HG03135 (cell line): ENCODE data around the gene DNASE1.

ENCODE experiments used
- ATAC-seq: cut with Tn5 transposase; IDR thresholded peaks from one replicate; pipeline ENCODE4 v1.9.1; 2021; ENCODE audit warnings: mild to moderate bottlenecking, moderate library complexity; ENCODE audit not compliant: unreplicated experiment

Gene DNASE1

DNA sequence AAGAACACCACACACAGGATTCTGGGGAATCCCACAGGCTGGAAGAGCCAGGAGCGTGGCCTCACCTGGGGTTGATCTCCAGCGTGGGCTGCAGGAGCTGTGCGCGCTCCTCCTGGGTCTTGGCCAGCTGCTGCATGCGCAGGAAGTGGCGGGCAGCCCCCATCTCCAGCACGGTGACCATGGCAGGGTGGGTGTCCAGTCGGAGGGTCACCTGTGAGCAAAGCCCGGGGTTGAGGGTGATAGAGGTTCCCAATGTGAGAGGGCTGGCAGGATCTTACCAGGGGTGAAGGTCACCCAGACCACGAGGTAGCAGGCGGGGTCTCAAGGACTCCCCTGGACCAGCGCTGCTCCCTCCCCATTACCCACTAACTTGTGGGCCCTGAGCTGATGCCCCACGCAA is 7.4 kb downstream of the DNASE1 start:
- ATAC-seq: no peak

DNA sequence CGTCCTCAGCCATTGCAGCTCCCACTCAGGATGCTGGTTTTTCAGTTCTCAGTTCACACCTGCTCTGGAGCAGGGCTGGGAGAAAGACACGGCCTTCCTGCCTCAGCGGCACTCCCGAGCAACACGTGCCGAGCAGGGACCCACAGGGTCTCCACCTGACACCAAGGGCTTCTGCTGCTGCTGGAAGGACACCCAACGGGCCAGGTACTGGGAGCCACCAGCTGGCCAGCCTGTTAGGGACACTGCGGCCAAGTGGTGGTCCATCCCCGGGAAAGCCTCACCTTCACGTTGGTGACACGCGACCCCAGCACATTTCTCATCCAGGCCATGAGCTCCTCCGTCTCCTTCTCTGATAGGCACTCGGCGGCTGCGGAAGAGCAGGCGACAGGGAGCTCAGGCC is 8.1 kb downstream of the DNASE1 start:
- no peak for ATAC-seq

DNA sequence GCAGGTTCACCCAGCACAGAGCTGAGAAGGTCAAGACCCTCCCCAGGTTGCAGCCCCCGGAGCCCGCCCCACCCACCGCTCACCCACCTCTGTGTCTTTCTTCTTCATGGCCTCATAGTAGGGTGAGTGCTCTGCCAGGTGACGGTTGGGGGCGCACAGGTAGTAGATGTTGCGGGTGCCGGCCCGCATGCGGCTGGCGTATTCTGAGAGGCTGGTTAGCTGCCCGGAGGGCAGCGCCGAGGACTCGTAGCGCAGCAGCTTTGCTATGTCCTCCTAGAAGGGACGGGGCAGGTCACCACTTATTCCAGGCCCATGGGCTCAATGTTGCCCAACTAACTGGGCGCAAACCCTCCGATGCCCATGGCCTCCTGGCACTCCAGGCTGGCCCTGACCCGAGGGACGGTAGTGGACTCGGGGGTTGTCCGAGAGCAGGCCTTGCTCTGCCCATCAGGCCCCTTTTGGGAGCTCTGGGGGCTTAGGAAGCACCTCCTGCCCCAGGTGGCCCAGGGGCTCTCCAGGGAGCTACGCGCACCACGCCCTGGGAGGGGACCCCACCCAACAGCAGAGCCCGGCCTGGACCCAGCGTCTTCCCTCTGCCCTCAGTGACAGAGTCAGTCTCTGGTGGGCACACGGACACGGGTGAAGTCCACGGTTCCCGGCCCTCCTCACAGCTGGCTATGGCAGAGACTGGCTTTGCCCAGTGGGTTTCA is 9.9 kb downstream of the DNASE1 start:
- ATAC-seq: no peak

DNA sequence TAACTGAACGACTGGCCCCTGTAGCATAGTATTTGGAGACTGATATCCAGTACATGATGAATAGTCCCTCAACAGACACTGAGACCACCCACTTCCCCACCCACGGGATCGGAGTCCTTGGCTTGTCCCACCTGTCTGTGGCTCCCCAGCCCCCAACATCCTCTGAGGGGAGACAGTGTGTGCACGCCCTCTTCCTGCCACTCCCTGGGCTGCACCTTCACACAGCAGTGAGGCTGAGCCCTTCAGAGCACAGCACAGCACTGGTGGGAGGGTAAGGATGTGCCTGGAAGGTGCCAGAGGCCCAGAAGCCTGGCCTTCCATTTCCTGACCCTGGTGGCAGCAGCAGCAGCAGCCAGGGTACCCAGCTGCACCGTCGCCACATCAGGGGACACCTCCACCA is 11.0 kb downstream of the DNASE1 start:
- ATAC-seq: no peak

DNA sequence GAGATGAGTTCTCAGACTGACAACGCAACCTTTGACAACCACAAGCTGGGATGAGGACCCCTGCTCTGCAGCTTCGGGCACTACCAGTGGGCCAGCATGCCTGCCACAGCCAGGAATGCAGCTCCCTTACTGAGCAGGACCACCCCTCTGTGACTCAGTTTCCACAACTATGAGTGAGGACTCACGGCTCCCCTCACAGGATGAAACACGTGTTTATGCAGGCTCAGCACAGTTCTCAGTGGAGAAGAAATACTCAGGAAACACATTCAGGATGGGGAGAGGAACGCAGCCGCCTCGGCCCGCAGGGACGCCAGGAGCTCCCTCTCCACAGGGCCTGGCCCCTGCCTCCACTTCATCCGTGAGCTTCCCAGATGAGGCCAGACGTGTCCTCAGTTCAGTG is 14.1 kb downstream of the DNASE1 start:
- ATAC-seq: no peak

DNA sequence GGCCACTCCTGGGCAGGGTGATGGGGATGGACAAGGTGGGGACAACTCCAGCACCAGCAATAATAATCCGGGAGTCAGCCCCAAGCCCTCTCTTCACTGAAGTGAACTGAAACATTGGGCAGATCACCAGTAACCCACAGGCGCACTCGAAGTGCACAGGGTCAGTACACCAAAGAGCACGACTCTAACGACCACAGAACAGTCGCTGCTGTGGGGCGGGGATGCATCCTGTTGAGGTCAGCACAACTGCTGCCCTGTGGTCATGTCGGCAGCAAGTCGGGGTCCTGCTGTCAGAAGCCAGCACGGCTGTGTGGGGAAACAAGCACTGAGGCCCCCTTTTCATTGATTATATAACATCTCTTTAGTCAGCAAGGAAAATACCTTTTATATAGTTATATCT is 14.6 kb downstream of the DNASE1 start:
- no peak for ATAC-seq

DNA sequence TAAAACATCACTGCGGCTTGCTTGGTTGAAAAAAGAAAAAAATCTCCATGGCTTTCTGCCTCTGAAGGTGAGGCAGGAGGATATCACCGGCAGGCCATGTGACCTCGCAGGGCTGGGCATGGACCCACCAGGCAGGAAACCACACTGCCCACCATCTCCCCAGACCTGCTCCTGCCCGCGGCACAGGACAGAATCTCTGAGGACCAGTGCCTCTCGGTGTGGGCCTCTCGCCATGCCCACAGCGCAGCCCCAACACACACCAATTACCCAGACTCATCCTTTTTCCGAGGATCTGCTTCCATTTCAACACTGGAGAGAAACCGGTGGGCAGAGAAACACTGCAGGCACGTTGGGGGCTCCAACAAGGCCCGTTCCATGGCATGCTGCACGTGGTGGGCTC is 16.2 kb downstream of the DNASE1 start:
- no peak for ATAC-seq

DNA sequence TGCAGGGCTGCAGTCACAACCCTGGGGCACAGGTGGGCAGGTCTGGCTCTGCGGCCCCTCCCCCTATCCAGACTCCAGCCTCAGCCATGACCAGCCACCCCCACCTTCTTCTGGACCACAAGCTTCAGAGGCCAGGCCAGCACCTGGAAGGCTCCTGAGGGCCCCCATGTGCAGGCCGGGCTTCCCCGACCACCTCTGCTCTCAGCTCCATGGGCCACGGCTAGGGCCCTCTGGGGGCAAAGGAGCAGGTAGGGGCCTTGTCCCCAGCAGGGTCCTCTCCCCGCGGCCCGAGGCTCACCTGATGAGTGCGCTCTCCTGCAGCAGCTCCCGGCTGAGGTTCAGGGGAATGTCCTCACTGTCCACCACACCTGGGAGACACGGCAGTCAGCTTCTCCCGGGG is 16.9 kb downstream of the DNASE1 start:
- ATAC-seq: no peak

DNA sequence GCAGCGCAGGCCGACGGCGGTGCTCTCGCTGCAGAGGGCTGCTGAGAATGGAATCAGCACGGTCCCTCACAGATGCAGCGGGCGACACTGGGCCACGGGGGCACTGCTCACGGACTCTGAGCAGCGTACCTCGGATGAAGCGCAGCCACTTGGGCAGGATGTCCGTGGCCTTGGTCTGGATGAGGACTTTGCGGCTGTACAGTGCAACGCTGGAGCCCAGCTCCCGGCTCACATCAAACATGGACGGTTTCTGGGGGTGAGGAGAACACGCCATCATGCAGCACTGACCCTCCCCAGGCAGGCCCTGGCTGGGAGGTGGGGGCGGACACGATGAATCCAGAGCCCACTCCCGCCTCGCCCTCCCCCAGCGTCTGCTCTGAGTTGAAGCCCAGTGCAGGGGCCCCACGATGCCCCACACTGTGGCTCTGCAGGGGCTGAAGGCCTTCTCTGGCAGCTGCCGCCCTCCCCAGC is 18.1 kb downstream of the DNASE1 start:
- ATAC-seq: no peak

DNA sequence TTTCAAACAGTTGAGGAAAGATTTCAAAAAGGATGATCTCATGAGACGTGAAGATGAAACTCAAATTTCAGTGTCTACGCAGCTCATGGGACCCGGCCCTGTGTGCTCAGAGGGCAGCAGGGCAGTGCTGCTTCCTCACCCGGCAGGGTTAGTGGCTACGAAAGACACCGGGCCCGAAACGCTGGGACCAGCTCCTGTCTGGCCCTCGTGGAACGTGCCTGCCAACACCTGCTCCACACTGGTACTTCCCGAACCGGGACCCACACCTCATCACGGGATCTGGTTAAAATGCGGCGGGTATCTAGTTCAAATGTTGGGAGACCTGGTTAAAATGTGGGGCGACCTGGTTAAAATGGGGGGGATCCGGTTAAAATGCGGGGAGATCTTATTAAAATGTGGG is 18.7 kb downstream of the DNASE1 start:
- no peak for ATAC-seq

DNA sequence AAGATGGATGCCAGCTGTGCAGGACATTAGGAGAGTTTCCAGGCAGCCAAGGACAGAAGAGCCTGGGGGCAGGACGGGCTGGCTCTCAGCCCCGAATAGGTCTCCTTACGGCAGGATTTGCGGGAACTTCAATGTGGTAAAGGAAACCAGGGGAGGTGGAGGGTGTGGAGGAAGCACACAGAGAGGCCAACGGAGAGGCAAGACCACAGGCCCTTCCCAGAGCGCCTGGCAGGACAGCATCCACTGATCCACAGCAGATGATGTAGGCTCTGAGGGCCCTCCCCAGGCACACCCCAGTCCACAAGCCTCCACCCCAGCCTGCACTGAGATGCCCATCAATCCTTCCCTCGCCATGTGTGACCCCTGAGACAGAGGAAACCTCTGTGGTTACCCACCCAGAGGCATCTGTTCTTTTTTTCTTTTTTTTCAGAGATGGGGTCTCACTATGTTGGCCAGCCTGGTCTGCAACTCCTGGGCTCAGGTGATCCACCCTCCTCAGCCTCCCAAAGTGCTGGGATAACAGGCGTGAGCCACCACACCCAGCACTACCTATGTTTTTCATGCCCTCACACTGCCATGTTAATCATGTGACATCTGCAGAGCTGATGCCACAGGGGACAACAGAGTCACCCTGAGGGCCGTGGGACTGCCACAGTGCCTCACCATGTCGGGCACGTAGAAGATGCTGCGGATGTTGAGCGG is 19.3 kb downstream of the DNASE1 start:
- ATAC-seq: no peak

DNA sequence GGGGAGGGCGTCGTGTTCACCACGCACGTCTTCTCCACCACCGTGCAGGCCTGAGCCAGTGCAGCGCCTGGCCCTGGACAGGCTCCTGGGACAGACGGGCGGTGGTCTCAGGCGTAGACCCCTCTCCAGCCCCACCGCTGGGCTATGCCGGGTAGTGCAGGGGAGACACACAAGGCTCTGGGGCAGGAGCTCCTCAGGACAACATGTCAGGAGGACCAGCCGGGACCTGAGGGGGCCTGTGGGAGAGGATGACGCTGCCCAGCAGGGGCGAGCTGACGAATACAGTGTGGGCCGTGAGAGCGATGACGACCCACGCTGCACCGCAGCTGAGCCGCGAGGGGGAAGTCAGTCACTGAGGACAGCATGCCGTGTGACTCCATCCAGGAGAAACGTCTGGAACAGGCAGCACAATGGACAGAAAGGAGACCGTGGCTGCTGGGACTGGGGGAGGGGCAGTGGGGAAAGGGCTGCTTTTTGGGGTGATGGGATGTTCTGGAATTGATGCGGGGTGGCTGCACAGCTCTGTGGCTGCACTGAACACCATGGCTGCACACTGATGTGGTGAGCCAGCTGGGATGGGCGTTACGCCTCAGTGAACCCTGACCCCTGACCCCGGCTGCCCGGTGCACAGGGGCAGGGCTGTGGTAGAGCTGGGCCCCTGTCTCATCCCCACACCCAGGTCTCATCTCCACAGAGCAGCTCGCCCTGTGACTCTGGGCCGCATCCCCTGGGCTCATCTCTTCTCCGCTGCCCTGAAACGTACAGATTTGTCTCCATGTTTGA is 20.2 kb downstream of the DNASE1 start:
- no peak for ATAC-seq

DNA sequence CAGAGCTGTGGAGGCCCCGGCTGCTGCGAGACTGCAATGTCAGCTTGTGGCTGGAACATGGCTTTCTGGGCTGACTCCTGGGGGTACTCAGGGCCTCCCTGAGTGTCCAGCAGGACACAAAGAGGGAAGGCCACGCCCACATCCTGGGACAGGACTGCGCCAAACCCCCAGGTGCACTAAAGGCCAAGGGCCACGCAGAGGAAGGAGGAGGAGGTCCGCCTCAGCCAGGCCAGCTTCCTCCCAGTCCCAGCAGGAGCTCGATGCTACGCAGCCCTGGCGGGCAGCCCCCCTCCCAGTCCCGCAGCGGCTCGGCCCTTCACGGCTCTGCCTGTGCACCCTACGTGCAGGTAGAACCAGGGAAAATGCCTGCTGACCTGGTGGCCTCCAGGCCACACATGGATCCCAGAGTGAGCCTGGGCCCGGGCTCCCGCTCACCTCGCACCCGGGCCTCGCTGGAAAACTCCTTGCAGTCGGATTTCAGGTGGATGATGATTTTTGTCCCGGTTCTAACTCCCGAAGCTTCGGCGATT is 21.2 kb downstream of the DNASE1 start:
- no peak for ATAC-seq

DNA sequence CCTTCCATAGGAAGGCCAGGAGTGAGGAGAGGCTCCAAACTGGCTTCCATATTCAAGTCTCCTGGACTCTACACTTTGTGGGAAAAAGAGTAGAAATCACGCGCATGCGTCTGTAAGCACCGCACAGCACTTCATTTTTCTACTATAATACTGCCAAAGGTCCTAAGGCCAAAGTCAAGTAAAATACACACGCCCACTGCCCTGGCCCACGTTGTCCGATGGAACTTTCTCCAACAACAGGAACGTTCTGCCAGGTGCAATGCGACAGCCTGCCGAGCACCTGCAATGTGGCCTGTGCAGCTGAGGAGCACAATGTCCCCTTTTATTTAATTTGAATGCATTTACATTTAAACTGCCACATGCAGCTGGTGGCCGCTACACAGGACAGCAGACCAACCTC is 23.5 kb downstream of the DNASE1 start:
- no peak for ATAC-seq

DNA sequence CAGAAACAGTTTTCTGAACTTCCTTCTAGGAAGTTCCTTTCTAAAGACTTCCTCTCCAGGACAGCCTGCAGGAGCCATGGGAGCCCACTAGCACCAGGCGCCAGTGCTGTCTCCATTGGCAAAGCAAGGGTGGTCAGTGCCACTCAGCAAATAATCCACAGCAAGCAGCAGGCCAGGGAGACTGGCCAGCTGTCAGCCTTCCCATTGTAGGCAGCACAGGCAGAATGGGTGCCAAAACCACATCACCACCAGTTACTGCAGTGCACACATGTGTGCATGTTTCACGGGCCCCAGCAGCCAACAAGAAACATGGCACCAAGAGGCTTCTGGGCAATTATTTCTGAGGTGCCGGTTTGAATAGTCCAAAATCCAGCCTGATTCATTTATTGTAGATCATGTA is 26.7 kb downstream of the DNASE1 start:
- ATAC-seq: no peak

DNA sequence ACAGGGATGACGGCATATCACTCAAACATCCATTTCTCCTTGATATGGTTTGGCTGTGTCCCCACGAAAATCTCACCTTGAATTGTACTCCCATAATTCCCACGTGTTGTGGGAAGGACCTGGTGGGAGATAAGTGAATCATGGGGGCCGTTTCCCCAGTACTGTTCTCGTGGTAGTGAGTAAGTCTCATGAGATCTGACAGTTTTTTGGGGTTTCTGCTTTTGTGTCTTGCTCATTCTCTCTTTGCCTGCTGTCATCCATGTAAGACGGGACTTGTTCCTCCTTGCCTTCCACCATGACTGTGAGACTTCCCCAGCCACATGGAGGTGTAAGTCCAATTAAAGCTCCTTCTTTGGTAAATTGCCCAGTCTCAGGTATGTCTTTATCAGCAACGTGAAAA is 32.5 kb downstream of the DNASE1 start:
- no peak for ATAC-seq

DNA sequence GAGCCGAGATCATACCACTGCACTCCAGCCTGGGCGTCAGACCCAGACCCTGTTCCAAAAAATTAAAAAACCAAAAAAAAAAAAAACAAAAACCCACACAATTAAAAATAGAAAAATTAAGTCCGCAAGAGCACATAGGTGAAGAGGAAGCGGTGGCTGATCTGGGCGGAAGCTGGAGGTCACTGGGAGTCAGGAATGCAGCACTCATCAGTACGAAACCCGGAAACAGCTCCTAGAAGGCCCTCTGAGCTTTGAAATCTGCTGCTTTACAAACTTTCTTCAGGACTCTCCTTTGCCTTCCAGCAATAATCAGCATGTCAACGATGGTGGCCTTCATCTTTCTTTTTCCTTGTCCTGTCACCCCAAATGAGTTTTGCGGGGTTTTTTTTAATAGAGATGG is 33.3 kb downstream of the DNASE1 start:
- ATAC-seq: no peak

DNA sequence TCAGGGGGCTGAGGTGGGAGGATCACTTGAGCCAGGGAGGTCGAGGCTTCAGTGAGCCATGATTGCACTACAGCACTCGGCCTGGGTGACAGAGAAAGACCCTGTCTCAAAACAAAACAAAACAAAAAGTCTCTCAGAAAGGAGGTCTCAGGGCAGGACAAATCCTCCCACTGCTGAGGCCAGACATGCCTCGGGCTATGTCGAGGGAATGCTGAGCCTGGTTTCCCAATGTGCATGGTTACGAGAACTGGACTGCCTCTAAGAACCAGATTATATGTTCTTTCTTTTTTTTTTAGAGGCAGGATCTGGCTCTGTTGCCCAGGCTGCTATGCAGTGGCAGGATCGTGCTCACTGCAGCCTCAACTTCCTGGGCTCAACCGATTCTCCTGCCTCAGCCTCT is 35.2 kb downstream of the DNASE1 start:
- no peak for ATAC-seq

DNA sequence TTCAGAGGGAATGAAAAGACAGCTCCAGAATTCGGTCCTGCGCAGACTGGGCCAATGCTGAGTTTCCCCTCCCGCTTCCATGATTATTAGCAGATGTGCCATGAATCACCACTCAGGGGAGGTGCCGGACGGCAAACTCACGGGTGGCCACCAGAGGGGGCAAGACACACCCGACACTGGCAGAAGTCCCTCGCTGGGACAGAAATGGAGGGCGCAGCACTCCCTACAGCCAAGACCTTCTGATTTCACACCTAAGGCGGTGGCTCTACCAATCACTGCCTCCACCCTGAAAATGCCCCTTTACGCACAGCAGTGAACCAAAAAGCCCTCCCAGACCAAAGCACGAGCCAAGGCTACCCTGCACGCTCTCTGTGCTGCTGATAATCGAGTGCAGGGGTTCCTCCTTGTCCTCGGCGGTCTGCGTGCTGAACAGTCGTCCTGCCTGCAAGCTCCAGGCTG is 36.0 kb downstream of the DNASE1 start:
- ATAC-seq: peak; percentile 67

DNA sequence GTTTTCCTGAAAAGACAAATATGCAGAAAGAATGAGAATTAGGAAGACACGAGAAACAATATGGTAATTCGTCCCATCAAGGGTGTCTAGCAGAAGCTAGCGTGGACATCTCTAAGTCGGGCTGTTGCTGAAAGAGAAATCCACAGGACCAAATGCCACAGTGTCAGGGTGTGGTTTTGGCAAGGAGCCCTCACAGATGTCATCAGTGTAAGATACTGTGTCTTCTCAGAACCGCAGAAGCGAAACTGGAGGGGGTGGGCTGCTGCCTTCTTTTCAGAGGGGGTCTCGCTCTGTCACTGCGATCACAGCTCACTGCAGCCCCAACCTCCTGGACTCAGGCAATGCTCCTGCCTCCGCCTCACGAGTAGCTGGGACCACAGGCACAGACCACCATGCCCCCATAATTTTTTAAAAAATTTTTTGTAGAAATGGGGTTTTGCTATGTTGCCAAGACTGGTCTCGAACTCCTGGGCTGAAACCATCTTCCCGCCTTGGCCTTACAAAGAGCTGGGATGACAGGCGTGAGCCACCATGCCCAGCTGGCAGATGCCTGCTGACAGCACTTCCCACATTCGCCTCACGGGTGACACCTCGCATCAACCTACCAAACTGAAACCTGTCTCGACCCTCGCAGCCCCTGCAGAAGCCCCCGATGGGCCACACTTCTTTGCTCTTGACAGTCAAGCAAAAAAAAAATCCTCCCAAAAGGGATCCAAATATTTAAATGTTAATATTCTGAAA is 36.7 kb downstream of the DNASE1 start:
- ATAC-seq: no peak

DNA sequence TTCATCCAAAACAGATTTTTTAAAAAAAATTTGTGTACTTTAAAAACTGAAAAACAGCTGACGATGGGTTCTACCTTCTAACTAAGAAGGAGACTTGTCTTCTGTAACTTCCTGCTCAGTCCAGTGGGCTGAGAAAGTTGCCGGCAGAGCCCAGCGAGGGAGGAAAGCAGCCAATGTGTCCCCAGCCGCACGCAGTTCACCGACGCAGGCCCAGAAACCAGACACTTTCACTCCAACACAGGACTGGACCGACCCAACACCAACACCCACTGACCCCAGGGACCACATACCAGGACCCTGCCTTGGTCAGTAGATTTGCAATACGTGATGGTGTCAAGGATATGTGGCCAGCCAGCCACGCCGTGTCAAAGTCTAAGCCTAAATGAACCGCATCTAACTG is 37.3 kb downstream of the DNASE1 start:
- no peak for ATAC-seq
